Measurements from ENCODE around the gene HAPLN2. TPM values are rescaled to one million over a fixed set of nuclear protein-coding genes. Genes with fewer than 3 reads are reported as not detected.
A peak's percentile ranks its signal among the peaks of the same experiment; 100 is the strongest.

The HAPLN2 gene
- total and polyA plus RNA-seq, 2 of the 8 experiments (the other 6 are each of a cell fraction or from before 2014, with no cell fraction given), result 0.19 to 0.51 TPM

DNA sequence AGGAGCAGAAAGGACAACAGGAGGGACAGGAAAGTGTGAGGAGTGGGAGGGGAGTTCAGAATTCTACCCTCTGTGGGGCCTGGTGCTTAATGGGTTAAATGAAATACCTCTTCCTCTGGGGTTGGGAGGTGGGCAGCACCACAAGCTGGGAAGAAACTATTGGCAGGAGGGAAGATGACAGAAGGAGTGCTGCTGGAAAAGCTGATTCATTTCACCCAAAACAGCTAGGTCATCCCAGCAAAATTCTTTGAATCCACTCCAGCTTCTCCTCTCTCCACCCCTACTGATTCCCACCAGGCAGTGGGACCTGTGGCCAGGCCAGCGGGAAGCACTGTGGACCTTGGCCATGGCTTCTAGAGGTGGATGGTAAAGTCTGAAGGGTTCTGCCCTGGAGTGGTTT is 35.5 kb downstream of the HAPLN2 start:
- Histone ChIP-seq H3K4ac (replicated peaks; ENCODE audit: insufficient read length, low read depth, low read length) (no peak overlapping the region), H3K4me3 (ENCODE audit: extremely low read depth in 1 of 4, insufficient read depth in 2 of 4, low read depth in 3 of 4, low read length in 4 of 4) (no peak overlapping the region), H3K4me2 (ENCODE audit: insufficient read depth in 1 of 2, low read depth in 2 of 2, low read length in 2 of 2) (no peak overlapping the region), H3K23ac (ENCODE audit: insufficient read length) (no peak overlapping the region), H3K27ac (ENCODE audit: low read depth, low read length) (no peak overlapping the region), H4K91ac (replicated peaks; ENCODE audit: insufficient read length, low read length) (no peak overlapping the region), H2BK20ac (ENCODE audit: low read length) (no peak overlapping the region; the same call in 1 of the 2 replicates), H2AFZ (ENCODE audit: low read length) (no peak overlapping the region), H3K36me3 (ENCODE audit: control insufficient read depth in 2 of 4, insufficient read depth in 4 of 4, low read length in 3 of 4) (no peaks in the 10 kb centered on the region), H3K56ac (replicated peaks; ENCODE audit: insufficient read length, low read depth, low read length) (no peak overlapping the region), H3K18ac (ENCODE audit: extremely low read depth, low read length) (no peak overlapping the region), H2AK5ac (ENCODE audit: low read depth, low read length) (no peak overlapping the region; the same call in 1 of the 2 replicates), H3K4me1 (replicated peaks in 1 of 4; ENCODE audit: control insufficient read depth in 3 of 4, insufficient read depth in 4 of 4, low read length in 3 of 4) (peaks cover 4 to 10% (median 8%) of the 10 kb centered on the region in 4 experiments; a peak in 6 of 7 replicates), H4K5ac (ENCODE audit: insufficient read length, low read depth, low read length) (no peak overlapping the region), H3K9me3 (ENCODE audit: insufficient read depth in 2 of 2, low read depth in 1 of 2, low read length in 1 of 2) (no peaks in the 10 kb centered on the region), H4K8ac (ENCODE audit: extremely low read depth, insufficient read depth, low read length) (no peak overlapping the region; the same call in 1 of the 2 replicates), H2BK15ac (ENCODE audit: low read length) (no peak overlapping the region), H4K20me1 (replicated peaks in 1 of 2; ENCODE audit: control insufficient read depth in 1 of 2, insufficient read depth in 2 of 2, low read length in 2 of 2) (no peaks in the 10 kb centered on the region), H3K14ac (ENCODE audit: insufficient read length) (no peak overlapping the region), H3K27me3 (replicated peaks in 1 of 4; ENCODE audit: control insufficient read depth in 3 of 4, extremely low read depth in 1 of 4, insufficient read depth in 3 of 4, low read length in 3 of 4) (peaks cover 2 to 51% (median 34%) of the 10 kb centered on the region in 4 experiments), H3K79me2 (ENCODE audit: control insufficient read depth in 1 of 2, insufficient read depth in 2 of 2, low read length in 2 of 2) (no peaks in the 10 kb centered on the region), H2BK120ac (replicated peaks; ENCODE audit: low read depth, low read length) (no peak overlapping the region), H3K79me1 (ENCODE audit: low read depth, low read length) (no peaks in the 10 kb centered on the region), H3K23me2 (ENCODE audit: low read depth, low read length) (peaks cover 7% of the 10 kb centered on the region), H2BK5ac (ENCODE audit: low read depth, low read length) (no peak overlapping the region), H2BK12ac (ENCODE audit: low read depth, low read length) (no peak overlapping the region), H3K9ac (replicated peaks in 1 of 4; ENCODE audit: extremely low read depth in 1 of 4, low read depth in 3 of 4, low read length in 3 of 4) (no peak overlapping the region)
- CTCF ChIA-PET (ENCODE audit: partially characterized antibody), result interaction anchor here (11.6 to 66.0 kb wide), 3 partner anchors 10 to 51 kb away, joined by 254 to 4284 read pairs (median 520); partner anchors contain the start of genes BCAN, CRABP2, HAPLN2 and ISG20L2
- POLR2A ChIA-PET (ENCODE audit: partially characterized antibody), result interaction anchor here (0.9 to 2.8 kb wide), 4 partner anchors 19 to 35 kb away, joined by 4 to 8 read pairs (median 4); partner anchors contain the start of genes HAPLN2 and NES
- no peak for DNase-seq (ENCODE audit: low read depth in 1 of 2, low spot score in 2 of 2)
- WGBS, 2 experiments (ENCODE audit: extremely low coverage in 1 of 2, insufficient coverage in 1 of 2, insufficient read length in 1 of 2, insufficient replicate concordance in 2 of 2, low coverage in 1 of 2, low lambda C conversion rate in 2 of 2, missing lambda C conversion rate in 1 of 2), result 72% methylated on average over 1 of the region's 1 CpG; no CpG with 5 or more reads in 1 of the 2 experiments
- TF ChIP-seq PHF8 (conservative IDR thresholded peaks at IDR 0.05; ENCODE audit: low read depth, low read length) (no peak), BACH1 (IDR thresholded peaks at IDR 0.05; ENCODE audit: low read length) (peak; percentile 48; the same call in 1 of the 2 replicates)
- no peak for FAIRE-seq

All from H1 (cell line).